Erythroblast (primary cell): ENCODE results near the gene ATRNL1.

Experiments
- GATA1 ChIP-seq: IDR thresholded peaks from 2 replicates; pipeline ENCODE4 v1.6.1; 2011; ENCODE audit warnings: low read depth, mild to moderate bottlenecking, control low read depth, low read length, moderate library complexity
- POLR2A ChIP-seq: IDR thresholded peaks from 2 replicates; pipeline ENCODE4 v1.6.1; 2011; ENCODE audit warnings: mild to moderate bottlenecking, low read length

DNA sequence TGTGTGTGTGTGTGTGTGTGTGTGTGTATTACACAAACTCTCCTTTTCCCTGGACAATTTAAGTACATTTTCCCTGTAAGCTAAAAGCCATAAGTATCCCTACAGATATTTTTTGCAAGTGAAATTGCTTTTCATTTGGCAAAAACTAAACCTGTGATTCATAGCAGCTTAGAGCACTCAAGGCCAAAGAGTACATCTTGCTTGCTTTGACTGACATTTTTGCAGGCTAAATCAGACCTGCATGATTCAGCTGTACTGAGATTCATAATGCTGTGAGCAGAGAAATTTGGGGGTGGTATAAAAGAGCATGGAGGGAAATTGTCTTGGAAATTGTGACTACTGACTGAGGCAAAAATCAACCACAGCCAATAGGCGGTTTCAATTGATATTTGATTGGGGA, 679.4 kb downstream of the ATRNL1 start:
- TF ChIP-seq POLR2A: no peak
- no peak for TF ChIP-seq GATA1
